GOT3 (cell line): ENCODE results near the gene ARHGAP24.
A peak's percentile ranks its signal among the peaks of the same experiment; 100 is the strongest.

ENCODE experiments used
- DNase-seq: peaks from one replicate; lab custom pipeline; 2025; ENCODE audit warnings: mixed read lengths; lab: John Stamatoyannopoulos, UW

Gene ARHGAP24

GRCh38 chr4:85474818-85475630, at the start of gene ARHGAP24:
ARHGAP24 (plus strand) TSS chr4:85475150.
- DNase-seq: peak; percentile 53

GRCh38 chr4:85426366-85426765, 48.6 kb upstream of the ARHGAP24 start:
- DNase-seq: no peak

DNA sequence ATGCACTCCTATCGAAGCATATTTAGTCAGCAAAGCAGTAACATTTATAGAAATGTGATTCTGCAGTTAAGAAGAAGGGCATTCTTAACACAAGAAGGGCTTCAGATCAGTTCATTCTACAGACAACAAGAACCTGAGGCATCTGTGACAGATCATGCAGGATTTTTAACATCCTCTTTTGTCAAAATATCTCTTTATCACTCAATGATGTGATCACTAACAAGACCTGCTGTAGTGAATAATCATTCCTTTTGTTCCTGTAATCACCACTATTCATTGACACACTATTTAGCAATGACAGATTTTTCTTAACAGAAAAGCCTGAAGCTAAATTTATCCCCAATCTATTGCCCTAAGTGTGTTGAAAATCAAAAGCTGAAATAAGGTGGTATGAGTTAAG, 47.8 kb upstream of the ARHGAP24 start:
- DNase-seq: no peak

GRCh38 chr4:85430226-85430625, 44.7 kb upstream of the ARHGAP24 start:
- no peak for DNase-seq

- no peak for DNase-seq
Measured at GRCh38 chr4:85430697-85431096, 44.3 kb upstream of the ARHGAP24 start.

DNA sequence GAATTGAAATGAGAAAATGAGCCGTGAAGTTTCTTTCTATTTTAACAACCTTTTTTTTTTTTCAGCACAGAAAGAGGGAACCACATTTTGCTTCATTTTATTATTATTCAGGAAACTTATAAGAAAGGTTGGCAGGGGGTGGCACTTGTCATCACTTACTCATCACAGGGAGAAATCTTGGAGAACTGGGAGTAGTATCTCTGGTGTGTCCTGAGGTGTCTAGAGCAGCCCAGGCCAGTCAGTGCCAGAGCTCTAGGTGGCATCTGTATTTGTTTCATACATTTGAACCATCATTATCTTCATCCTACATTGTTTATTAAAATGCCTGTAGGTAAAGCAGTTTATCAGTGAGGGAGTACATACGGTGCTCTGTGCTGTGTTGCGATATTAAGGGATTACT, 43.8 kb upstream of the ARHGAP24 start:
- no peak for DNase-seq

GRCh38 chr4:85431881-85432485, 43.0 kb upstream of the ARHGAP24 start:
- DNase-seq: no peak

GRCh38 chr4:85445050-85445639, 29.8 kb upstream of the ARHGAP24 start:
- no peak for DNase-seq

- no peak for DNase-seq
Measured at GRCh38 chr4:85446141-85446861, 28.6 kb upstream of the ARHGAP24 start.

DNA sequence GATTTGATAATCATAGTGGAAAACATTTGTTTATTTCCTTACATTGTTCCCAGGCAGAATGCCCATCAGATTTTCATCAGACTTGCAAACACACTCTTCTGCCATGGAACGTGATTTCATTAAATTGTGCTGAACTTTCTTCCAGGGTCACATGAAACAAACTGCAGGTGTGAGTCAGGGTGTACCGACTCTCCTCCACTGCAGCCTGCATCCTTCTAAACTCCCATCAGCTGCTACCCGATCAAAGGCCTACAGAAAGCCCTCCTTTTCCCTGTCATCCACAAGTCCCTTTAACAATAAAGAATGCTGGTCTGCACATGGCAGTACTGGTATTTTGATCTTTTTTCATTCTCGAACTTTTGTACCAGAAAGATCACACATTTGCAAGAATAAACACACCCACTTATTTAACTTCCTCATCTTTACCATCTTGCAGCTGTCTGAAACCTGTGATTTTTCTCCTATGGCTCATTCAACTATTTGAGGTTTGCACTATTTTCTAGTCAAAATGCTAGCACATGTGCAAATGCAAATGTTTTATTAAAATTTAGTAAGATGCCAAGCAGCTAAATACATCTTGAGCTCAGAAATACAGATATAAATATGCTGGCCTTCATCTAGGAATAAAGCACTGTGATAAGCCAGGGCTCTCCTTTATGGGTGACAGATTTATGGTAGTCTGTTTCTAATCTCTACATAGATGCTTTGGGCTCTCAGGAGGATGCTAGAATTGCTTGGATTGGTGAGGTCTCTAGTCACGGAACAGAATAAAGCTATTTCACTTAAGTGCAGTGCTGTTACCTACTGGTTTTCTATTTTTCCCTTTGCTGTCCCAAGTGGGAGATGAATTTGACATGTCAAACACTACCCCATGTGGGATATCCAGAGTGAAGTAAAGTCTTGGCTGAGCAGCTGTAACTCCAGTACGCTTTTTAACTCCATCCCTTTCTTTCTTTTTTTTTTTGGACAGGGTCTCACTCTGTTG, 25.8 kb upstream of the ARHGAP24 start:
- DNase-seq: no peak

DNA sequence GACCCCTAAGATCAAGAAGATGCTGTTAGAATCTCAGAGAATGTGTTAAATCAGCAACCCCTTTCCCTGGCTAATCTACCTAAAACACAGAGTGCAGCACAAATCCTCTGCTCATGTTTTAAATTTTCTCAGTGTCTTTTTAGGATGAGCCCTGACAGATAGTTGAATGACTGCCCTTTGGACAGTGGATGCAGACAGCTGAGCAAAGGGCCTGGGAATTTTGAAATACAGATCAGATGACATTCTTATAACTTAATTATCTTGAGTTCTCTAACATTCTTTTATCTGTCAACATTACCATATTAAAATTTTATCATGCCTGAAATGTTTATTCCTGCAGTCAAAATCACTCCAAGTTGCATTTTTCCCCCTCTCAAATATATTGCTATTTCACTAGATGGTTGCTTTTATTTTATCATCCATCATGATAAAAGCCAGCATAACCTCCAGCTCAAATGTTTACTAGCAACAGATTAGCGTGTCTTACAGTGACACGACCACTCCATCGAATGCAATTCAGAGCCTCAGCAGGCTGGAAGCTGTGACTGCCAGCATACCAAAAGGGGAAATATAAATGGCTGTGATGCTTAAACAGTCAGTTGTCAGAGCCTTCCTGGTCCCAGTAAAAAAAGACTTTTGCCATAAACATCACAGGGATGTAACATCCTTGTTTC, 22.8 kb upstream of the ARHGAP24 start:
- no peak for DNase-seq

DNA sequence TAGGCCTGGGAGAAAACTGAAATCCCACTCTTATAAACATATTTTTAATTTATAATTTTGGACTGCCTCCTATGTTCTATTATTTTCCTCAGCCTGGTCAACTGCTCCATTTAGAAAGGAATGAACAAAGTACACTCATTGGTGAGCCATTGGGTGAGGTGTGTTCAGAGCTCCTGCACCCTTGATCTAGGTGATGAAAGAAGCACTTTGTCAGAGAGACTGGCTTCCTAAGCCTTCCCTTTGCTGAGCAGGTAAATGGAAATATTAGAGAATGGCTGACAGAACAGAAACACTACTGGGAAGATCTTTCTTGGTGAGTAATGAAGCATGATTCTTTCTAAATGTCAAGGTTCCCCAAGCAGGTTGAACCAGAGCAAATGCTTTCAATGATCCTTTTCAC, 19.0 kb upstream of the ARHGAP24 start:
- no peak for DNase-seq

GRCh38 chr4:85457752-85458467, 17.0 kb upstream of the ARHGAP24 start:
- no peak for DNase-seq

DNA sequence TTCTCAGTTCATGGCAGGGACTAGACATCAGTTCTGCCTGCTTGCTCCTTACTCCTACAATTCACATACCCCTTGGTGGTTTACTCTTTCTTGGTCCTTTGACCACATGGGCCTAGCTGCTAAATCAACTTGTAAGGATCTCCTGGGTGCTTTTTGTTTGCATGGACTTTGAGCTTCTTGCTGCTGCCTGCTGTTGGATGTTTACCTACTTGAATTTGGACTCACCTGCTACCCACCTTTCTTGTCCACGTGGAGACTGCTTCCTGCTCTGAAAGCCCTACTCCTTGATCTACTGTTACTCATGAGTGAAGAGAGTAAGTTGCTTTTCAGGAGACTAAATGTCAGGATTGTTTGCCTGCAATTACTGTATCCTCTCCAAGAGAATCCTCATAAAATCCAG, 15.2 kb upstream of the ARHGAP24 start:
- DNase-seq: no peak

GRCh38 chr4:85474356-85474755, 594 bp upstream of the ARHGAP24 start:
- no peak for DNase-seq

DNA sequence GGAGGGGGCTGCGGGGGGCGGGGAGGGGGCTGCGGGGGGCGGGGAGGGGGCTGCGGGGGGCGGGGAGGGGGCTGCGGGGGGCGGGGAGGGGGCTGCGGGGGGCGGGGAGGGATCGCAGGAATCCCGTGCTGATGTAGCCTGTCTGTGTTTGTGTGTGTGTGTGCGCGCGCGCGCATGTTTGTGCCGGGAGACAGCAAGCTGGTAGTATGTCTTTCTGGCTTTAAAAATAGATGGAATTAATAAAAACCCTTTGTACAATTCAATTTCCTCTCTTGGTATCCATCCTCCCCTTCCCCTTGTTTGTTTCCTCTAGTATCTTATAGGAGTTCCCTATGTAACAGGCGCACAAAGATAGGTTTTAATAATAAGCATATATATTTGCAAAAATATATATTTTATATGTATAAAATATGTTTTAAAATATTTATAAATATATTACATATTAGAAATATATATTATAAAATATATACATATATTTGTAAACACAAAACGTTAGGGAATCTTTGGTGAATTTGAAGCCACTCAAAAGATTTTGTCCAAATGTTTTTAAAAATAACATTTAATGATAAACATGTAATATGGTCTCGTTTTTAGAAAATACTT, 782 bp downstream of the ARHGAP24 start:
- DNase-seq: no peak

DNA sequence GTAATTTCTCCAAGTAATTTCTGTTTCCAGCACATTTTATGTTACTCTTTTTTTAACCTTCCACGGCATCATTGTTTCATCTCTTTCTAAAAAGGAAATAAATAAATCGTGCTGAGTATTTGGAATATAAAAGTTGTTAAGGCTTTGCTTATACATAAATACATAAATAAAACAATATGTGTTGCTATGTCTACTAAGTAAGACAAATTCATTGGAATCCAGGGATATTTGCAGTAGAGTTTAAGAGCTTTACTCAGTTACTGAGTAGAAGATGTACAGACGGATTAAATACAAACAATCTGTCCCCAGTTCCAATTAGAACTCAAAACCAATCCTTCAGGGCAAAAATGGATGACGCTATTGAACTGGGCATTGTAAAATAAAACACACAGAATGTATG, 1.4 kb downstream of the ARHGAP24 start:
- DNase-seq: no peak

- no peak for DNase-seq
Measured at GRCh38 chr4:85477534-85477933, 2.6 kb downstream of the ARHGAP24 start.

DNA sequence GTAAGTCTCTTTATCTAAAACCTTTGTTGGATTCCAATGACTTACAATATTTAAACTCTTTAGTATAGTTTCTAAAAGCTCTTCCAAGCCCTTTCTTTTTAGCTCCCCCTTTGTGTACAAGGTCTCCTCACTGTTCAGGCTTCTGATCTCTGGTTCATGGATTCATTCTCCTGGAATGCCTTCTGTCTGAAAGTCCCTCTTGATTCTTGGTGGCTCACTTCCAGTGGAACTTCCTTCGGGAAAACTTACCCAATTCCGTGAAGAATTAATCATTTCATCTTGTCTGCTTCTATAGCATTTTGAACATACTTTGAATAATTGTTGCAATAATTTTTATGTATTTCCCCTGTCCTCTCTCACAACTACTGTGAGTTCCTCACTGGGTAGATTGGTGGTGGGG, 3.6 kb downstream of the ARHGAP24 start:
- no peak for DNase-seq
